ENCODE measurements around the gene PRSS57.

Gene PRSS57

DNA sequence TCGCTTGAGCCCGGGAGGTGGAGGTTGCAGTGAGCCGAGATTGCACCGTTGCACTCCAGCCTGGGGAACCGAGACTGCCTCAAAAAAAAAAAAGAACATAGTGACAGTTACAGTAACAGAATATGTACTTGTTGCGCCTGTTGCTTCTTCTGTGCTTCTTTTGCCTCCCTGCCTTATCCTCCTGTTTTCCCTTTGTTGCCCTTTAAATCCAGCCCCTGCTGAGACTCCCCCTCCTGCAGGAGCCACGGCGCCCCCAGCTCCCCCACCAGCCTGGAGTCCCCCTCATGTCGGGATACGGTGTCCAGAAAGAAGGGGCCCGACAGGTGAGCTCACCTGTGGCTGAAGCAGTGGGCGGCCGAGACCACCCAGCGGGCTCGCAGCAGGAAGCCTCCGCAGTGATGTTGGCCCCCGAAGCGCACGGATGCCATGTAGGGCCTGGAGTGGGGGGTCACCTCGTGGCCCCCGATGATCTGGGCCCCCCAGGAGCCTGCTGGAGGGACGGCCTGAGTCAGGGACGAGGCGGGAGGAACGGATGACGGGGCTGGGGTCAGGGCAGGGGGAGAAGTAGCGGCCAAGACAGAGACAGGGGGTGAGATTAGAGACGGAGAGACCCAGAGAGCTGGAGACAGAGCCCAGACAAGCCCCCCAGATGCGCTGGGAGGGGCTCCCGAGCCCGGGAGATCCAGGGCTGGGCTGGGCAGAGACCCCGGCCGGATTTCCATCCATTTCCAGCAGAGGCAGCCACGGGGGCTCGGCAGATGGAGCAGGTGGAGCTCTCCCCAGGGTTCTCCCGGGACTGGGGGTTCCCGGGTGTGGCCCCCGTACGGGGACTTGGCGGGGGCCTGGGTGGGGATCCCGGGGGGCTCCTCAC lies 536 bp downstream of the PRSS57 start:
- DNase-seq (ENCODE audit: low spot score) = no peak

- DNase-seq (ENCODE audit: low spot score) = no peak
Observed at GRCh38 chr19:690203-690602, 5.0 kb downstream of the PRSS57 start.

DNA sequence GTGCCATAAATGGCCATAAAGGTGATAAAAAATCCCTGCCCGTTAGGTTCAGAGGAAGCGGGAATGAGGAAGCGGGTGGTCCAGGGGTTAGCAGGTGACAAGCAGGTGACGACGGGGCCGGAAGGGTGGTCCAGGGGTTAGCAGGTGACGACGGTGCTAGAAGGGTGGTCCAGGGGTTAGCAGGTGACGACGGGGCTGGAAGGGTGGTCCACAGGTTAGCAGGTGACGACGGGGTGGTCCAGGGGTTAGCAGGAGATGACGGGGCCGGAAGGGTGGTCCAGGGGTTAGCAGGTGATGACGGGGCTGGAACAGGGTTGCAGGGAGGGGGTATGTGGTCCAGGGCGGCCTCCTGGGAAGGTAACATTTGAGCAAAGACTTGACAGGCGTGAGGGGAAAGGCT lies 6.3 kb downstream of the PRSS57 start:
- DNase-seq (ENCODE audit: low spot score) = no peak

- DNase-seq (ENCODE audit: low spot score) = no peak
Observed at GRCh38 chr19:688214-688613, 7.0 kb downstream of the PRSS57 start.

DNA sequence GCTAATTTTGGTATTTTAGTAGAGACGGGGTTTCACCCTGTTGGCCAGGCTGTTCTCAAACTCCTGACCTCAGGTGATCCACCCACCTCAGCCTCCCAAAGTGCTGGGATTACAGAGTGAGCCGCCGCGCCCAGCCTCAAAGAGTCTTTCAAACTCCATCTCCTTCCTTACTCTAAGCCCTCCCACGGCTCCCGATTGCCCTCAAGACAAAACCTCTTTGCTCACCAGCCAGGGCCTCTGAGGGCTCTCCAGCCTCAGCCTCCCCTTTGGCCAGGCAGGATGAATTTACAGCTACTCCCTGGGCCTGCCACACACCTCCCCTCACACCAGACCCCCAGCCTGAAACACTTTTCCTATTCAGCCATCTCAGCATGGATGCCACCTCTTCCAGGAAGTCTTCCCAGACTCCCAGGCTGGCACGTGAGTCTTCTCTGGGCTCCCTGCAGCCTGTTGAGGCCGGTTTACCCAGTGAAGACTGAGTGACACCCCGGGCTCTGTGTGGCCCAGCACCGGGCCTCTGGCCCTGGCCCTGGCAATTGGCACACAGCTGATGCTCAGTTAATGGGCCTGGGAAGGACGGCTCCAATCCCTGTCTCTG lies 7.6 kb downstream of the PRSS57 start:
- no peak for DNase-seq (ENCODE audit: low spot score)

GRCh38 chr19:686589-687297 lies 8.5 kb downstream of the PRSS57 start:
- no peak for DNase-seq (ENCODE audit: low spot score)

DNA sequence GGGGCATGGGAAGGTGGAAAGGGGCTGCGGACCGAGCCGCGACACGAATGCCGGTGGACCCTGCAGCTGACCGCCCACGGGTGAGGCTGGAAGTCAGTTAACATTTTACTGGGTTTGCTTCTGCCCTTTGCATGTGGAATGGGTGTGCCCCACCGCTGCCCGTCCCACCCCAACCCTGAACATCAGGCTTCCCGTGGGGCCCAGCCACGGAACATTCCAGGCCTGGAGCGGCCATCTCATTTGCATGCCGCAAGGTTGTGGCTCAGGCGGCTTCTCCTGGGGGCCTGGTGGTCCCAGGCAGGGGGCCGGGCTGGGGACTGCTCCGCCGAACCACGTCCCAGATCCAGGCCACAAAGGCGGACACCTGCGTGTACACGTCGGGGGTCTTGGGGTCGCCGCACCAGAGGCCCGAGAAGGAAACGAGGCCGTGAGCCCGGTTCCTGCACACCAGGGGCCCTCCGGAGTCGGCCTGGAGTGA lies 9.8 kb downstream of the PRSS57 start:
- DNase-seq (ENCODE audit: low spot score) = no peak

DNA sequence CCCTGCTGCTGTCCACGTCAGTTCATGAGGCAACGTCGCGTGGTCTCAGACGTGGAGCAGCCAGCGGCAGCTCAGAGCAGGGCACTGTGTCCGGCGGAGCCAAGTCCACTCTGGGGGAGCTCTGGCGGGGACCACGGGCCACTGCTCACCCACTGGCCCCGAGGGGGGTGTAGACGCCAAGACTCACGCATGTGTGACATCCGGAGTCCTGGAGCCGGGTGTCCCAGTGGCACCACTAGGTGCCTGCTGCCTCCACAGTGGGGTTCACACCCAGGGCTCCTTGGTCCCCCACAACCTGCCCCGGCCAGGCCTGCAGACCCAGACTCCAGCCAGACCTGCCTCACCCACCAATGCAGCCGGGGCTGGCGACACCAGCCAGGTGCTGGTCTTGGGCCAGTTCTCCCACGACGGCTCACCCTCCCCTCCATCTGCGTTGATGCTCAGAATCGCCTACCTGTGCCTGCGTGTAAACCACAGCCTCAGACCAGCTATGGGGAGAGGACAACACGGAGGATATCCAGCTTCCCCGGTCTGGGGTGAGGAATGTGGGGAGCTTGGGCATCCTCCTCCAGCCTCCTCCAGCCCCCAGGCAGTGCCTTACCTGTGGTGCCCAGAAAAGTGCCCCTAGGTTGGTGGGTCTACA lies 12.5 kb downstream of the PRSS57 start:
- no peak for DNase-seq (ENCODE audit: low spot score)

DNA sequence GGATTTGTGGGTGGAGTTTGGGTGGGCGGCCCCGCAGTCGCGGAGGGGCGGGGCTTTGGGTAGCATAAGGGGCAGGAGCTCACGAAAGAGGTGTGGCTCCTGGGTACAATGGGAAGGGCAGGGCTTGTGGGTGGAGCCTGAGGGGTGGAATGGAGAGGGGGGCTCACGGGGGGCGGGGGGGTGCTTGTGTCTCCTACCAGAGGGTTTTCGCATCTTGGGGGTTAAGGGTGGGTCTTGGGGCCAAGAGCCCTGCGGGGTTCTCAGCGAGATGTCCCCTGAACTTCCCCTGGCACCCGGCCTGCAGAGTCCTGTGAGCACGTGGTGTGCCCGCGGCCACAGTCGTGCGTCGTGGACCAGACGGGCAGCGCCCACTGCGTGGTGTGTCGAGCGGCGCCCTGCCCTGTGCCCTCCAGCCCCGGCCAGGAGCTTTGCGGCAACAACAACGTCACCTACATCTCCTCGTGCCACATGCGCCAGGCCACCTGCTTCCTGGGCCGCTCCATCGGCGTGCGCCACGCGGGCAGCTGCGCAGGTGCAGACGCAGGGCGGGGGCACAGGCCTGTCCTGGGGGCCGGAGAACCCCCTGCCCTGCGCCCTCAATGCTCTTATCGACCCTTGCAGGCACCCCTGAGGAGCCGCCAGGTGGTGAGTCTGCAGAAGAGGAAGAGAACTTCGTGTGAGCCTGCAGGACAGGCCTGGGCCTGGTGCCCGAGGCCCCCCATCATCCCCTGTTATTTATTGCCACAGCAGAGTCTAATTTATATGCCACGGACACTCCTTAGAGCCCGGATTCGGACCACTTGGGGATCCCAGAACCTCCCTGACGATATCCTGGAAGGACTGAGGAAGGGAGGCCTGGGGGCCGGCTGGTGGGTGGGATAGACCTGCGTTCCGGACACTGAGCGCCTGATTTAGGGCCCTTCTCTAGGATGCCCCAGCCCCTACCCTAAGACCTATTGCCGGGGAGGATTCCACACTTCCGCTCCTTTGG lies 13.9 kb downstream of the PRSS57 start:
- DNase-seq (ENCODE audit: low spot score) = no peak

GRCh38 chr19:680287-681028 lies 14.8 kb downstream of the PRSS57 start:
- DNase-seq (ENCODE audit: low spot score) = peak; percentile 93

DNA sequence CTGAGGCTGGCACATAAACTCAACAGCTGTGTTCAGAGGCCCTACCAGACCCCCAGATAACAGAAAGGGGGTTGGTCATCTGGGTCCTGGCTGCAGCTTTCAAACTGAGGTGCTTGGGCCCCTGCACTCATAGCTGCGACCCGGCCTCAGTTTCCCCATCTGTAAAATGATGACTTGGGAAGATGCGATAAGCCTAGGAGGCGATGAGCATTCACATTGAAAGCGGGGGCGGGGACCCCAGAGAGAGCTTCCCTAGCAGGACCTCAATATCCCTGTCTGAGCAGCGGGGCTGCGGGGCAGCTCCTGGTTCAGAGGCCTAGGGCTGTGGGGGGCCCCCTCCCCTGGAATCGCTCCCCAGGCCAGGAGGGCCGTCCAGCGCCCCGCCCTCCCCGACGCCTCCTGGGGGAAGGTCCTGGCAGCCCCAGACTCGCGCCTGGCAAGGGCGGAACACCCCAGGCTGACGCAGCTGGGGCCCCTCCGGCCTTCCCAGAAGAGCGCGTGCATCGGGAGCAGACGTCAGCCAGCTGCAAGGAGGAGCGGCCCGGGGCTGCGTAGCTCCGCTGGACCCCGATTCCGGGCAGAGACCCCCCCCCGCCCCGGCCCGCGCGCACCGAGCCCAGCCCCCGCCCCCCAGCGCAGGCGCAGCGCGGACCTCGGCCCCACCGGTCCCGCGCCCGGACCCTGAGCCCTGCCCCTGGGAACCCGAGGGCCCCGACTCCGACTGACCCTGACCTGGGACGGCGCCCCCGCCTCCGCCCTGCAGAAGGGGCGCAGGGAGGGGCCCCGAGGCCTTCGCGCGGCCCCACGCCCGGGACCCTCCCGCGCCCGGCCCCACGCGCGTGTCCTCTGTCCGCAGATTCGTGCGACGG lies 15.6 kb downstream of the PRSS57 start:
- no peak for DNase-seq (ENCODE audit: low spot score)

- DNase-seq (ENCODE audit: low spot score) = no peak
Observed at GRCh38 chr19:678791-679388, 16.4 kb downstream of the PRSS57 start.

- no peak for DNase-seq (ENCODE audit: low spot score)
Observed at GRCh38 chr19:677601-678436, 17.4 kb downstream of the PRSS57 start.

DNA sequence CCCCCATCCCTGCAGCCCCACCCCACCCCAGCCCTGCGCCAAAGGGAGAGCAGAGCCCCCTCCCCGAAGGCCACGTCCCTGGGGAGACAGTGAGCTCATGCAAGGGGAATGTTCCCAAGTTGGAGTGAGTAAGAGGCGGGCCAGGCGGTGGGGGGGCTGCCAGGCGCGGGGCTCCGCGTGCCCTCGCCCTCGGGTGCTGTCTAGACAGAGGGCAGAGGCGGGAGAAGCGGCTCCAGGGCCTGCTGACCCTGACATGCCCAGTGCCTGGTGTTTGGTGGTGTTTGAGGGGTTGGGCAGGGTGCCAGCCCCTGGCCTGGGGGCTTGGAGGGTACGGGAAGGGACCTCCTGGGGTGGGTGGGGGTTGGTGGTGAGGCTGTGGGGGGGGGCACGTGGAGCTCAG lies 18.1 kb downstream of the PRSS57 start:
- DNase-seq (ENCODE audit: low spot score) = no peak

DNA sequence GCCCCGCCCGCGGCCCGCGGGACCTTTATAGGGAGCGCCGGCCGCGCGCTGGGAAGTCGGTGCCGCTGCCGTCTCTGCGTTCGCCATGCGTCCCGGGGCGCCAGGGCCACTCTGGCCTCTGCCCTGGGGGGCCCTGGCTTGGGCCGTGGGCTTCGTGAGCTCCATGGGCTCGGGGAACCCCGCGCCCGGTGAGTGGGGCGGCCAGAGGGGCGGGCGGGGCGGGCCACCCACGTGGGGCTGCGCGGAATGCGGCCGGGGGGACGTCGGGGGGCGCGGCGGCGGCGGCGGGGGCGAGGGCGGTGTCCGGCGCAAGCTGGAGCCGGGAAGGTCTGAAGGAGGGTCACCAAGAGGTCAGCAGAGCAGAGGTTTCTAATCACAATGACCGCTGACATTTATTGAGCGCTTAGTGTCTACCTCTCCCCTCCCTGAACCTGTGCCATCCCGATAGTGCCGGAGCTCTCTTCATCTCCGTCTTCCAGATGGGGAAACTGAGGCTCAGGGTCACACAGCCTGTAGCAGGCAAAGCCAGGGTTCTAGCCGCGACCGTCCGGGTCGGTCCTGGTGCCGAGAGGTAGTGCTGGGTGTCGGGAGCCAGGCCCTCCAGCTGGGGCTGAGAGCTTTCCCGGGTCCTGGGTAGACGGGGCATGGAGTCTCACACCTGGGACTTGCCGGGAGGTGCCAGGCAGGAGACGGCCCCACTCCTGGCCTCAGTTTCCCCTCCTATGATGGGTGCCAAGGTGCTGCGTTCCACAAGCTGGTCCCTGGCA lies 18.7 kb downstream of the PRSS57 start, which contains the start of gene FSTL3:
FSTL3 (plus strand) TSS at position 54 of the 767 bp plus-strand sequence; CDS start at position 86, 32 bp downstream.
- DNase-seq (ENCODE audit: low spot score) = no peak

DNA sequence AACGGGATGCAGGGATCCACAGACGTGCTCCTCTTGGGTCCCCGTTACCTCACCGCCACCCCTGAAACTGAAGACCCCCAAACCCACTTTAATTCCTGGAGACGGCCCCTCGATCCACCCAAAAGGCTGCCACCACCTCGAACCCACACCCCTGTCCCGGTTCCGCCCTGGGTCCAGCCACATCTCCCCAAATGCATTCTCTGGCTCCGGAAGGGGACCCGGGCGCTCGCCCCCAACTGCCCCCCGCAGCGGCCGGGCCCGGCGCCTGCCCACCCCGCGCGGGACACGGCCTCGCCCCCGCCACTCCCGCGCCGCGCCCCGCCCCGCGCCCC lies 19.3 kb downstream of the PRSS57 start:
- DNase-seq (ENCODE audit: low spot score) = no peak

Data from hematopoietic multipotent progenitor cell treated with erythropoietin and hydrocortisone succinate and interleukin-3 and kit ligand, for 17 days (in vitro differentiated cells).